A673 (cell line): ENCODE data around the gene GLIPR2.

Experiments used
- CTCF ChIP-seq: fragments of 300-800, 200-600 bp; sonication (generic); conservative IDR thresholded peaks from 2 replicates; pipeline ENCODE4 v1.5.1; 2017; ENCODE audit warnings: low read depth, mild to moderate bottlenecking, antibody characterized with exemption, low read length, moderate library complexity, mixed read lengths
- EZH2 ChIP-seq: fragments of 200-600 bp; sonication (generic); IDR thresholded peaks from 2 replicates; pipeline ENCODE4 v1.6.1; 2017; ENCODE audit warnings: borderline replicate concordance, low read depth, mild to moderate bottlenecking, mixed read lengths, antibody characterized with exemption, low read length; ENCODE audit not compliant: poor library complexity, severe bottlenecking

- TF ChIP-seq CTCF (no peak), EZH2 (no peak)
Measured at GRCh38 chr9:36149197-36149596, 12.7 kb downstream of the GLIPR2 start.
